ENCODE data around the gene EFCAB13. TPM values are rescaled to one million over a fixed set of nuclear protein-coding genes. Genes with fewer than 3 reads are reported as not detected.

Gene EFCAB13
- total and polyA plus RNA-seq, 9 donors: 1.5 to 6.9 (median 3.4) TPM

- Histone ChIP-seq H3K36me3 (ENCODE audit: control insufficient read depth, insufficient read depth, low read length) (peaks cover 61% of the 10 kb centered on the region), H3K4me1 (ENCODE audit: control insufficient read depth, insufficient read depth, low read length) (no peaks in the 10 kb centered on the region), H3K27ac (ENCODE audit: low read length) (no peak overlapping the region), H3K27me3 (ENCODE audit: control insufficient read depth, insufficient read depth, low read length) (no peaks in the 10 kb centered on the region), H3K9me3 (replicated peaks; ENCODE audit: control insufficient read depth, low read depth, low read length) (peaks cover 4% of the 10 kb centered on the region), H3K4me3 (ENCODE audit: low read length) (no peak overlapping the region)
- DNase-seq: peak; percentile 35
- WGBS (ENCODE audit: insufficient coverage): no CpG with 5 or more reads among the region's 4 CpGs
Observed at GRCh38 chr17:47305302-47305923, 18.3 kb upstream of the EFCAB13 start.

- 70% methylated on average over 2 of the region's 4 CpGs for WGBS (ENCODE audit: insufficient coverage)
Observed at GRCh38 chr17:47310186-47310733, 13.5 kb upstream of the EFCAB13 start.

GRCh38 chr17:47311420-47311819 lies 12.3 kb upstream of the EFCAB13 start:
- Histone ChIP-seq H3K4me1 (ENCODE audit: control insufficient read depth, insufficient read depth, low read length) (peaks cover 6% of the 10 kb centered on the region), H3K9me3 (replicated peaks; ENCODE audit: control insufficient read depth, low read depth, low read length) (no peaks in the 10 kb centered on the region), H3K4me3 (ENCODE audit: low read length) (no peak overlapping the region), H3K36me3 (ENCODE audit: control insufficient read depth, insufficient read depth, low read length) (peaks cover 33% of the 10 kb centered on the region), H3K27ac (ENCODE audit: low read length) (no peak overlapping the region), H3K27me3 (ENCODE audit: control insufficient read depth, insufficient read depth, low read length) (no peaks in the 10 kb centered on the region)
- DNase-seq: no peak

More at GRCh38 chr17:47310186-47310733, 13.5 kb upstream of the EFCAB13 start:
- H3K4me1 ChIP-seq (ENCODE audit: control insufficient read depth, insufficient read depth, low read length): peaks cover 4% of the 10 kb centered on the region
- H3K27me3 ChIP-seq (ENCODE audit: control insufficient read depth, insufficient read depth, low read length): no peaks in the 10 kb centered on the region
- H3K4me3 ChIP-seq (ENCODE audit: low read length): no peak overlapping the region
- H3K36me3 ChIP-seq (ENCODE audit: control insufficient read depth, insufficient read depth, low read length): peaks cover 35% of the 10 kb centered on the region
- H3K27ac ChIP-seq (ENCODE audit: low read length): no peak overlapping the region
- no peaks in the 10 kb centered on the region for H3K9me3 ChIP-seq (replicated peaks; ENCODE audit: control insufficient read depth, low read depth, low read length)
- DNase-seq: no peak

- peaks cover 11% of the 10 kb centered on the region for H3K36me3 ChIP-seq (ENCODE audit: control insufficient read depth, insufficient read depth, low read length)
- WGBS (ENCODE audit: insufficient coverage): 0% methylated on average over 2 of the region's 7 CpGs
- H3K27ac ChIP-seq (ENCODE audit: low read length): peak overlapping the region; percentile 60
- H3K27me3 ChIP-seq (ENCODE audit: control insufficient read depth, insufficient read depth, low read length): no peaks in the 10 kb centered on the region
- peaks cover 6% of the 10 kb centered on the region for H3K4me1 ChIP-seq (ENCODE audit: control insufficient read depth, insufficient read depth, low read length)
- no peak overlapping the region for H3K4me3 ChIP-seq (ENCODE audit: low read length)
- peak; percentile 92 for DNase-seq
- peaks cover under 1% of the 10 kb centered on the region for H3K9me3 ChIP-seq (replicated peaks; ENCODE audit: control insufficient read depth, low read depth, low read length)
Observed at GRCh38 chr17:47315451-47316266, 8.1 kb upstream of the EFCAB13 start.

- DNase-seq: peak; percentile 79
Observed at GRCh38 chr17:47316311-47316710, 7.4 kb upstream of the EFCAB13 start.

GRCh38 chr17:47317119-47317518 lies 6.6 kb upstream of the EFCAB13 start:
- Histone ChIP-seq H3K4me3 (ENCODE audit: low read length) (no peak overlapping the region), H3K27me3 (ENCODE audit: control insufficient read depth, insufficient read depth, low read length) (no peaks in the 10 kb centered on the region), H3K27ac (ENCODE audit: low read length) (no peak overlapping the region), H3K9me3 (replicated peaks; ENCODE audit: control insufficient read depth, low read depth, low read length) (peaks cover 7% of the 10 kb centered on the region), H3K36me3 (ENCODE audit: control insufficient read depth, insufficient read depth, low read length) (peaks cover 4% of the 10 kb centered on the region), H3K4me1 (ENCODE audit: control insufficient read depth, insufficient read depth, low read length) (peaks cover 6% of the 10 kb centered on the region)
- WGBS (ENCODE audit: insufficient coverage): no CpG with 5 or more reads among the region's 2 CpGs
- peak; percentile 40 for DNase-seq

More at GRCh38 chr17:47316311-47316710, 7.4 kb upstream of the EFCAB13 start:
- peaks cover 6% of the 10 kb centered on the region for H3K4me1 ChIP-seq (ENCODE audit: control insufficient read depth, insufficient read depth, low read length)
- no peak overlapping the region for H3K4me3 ChIP-seq (ENCODE audit: low read length)
- peaks cover 6% of the 10 kb centered on the region for H3K36me3 ChIP-seq (ENCODE audit: control insufficient read depth, insufficient read depth, low read length)
- no peaks in the 10 kb centered on the region for H3K27me3 ChIP-seq (ENCODE audit: control insufficient read depth, insufficient read depth, low read length)
- peak overlapping the region; percentile 43 for H3K27ac ChIP-seq (ENCODE audit: low read length)
- WGBS (ENCODE audit: insufficient coverage): 80% methylated on average over 1 of the region's 3 CpGs
- H3K9me3 ChIP-seq (replicated peaks; ENCODE audit: control insufficient read depth, low read depth, low read length): peaks cover 7% of the 10 kb centered on the region

- H3K27ac ChIP-seq (ENCODE audit: low read length): no peak overlapping the region
- no peak for DNase-seq
- H3K27me3 ChIP-seq (ENCODE audit: control insufficient read depth, insufficient read depth, low read length): no peaks in the 10 kb centered on the region
- peaks cover 4% of the 10 kb centered on the region for H3K36me3 ChIP-seq (ENCODE audit: control insufficient read depth, insufficient read depth, low read length)
- peaks cover 7% of the 10 kb centered on the region for H3K9me3 ChIP-seq (replicated peaks; ENCODE audit: control insufficient read depth, low read depth, low read length)
- peaks cover 4% of the 10 kb centered on the region for H3K4me1 ChIP-seq (ENCODE audit: control insufficient read depth, insufficient read depth, low read length)
- H3K4me3 ChIP-seq (ENCODE audit: low read length): no peak overlapping the region
- 100% methylated on average over 1 of the region's 3 CpGs for WGBS (ENCODE audit: insufficient coverage)
Observed at GRCh38 chr17:47318197-47318918, 5.4 kb upstream of the EFCAB13 start.

- WGBS (ENCODE audit: insufficient coverage): no CpG with 5 or more reads among the region's 5 CpGs
- H3K4me1 ChIP-seq (ENCODE audit: control insufficient read depth, insufficient read depth, low read length): no peaks in the 10 kb centered on the region
- no peak overlapping the region for H3K27ac ChIP-seq (ENCODE audit: low read length)
- peaks cover 4% of the 10 kb centered on the region for H3K36me3 ChIP-seq (ENCODE audit: control insufficient read depth, insufficient read depth, low read length)
- H3K4me3 ChIP-seq (ENCODE audit: low read length): no peak overlapping the region
- H3K9me3 ChIP-seq (replicated peaks; ENCODE audit: control insufficient read depth, low read depth, low read length): peaks cover 7% of the 10 kb centered on the region
- DNase-seq: no peak
- peaks cover 4% of the 10 kb centered on the region for H3K27me3 ChIP-seq (ENCODE audit: control insufficient read depth, insufficient read depth, low read length)
Observed at GRCh38 chr17:47320879-47321502, 2.8 kb upstream of the EFCAB13 start.

- WGBS (ENCODE audit: insufficient coverage): 4% methylated on average over 15 of the region's 28 CpGs
- H3K4me1 ChIP-seq (ENCODE audit: control insufficient read depth, insufficient read depth, low read length): no peaks in the 10 kb centered on the region
- DNase-seq: peak; percentile 89
- H3K9me3 ChIP-seq (replicated peaks; ENCODE audit: control insufficient read depth, low read depth, low read length): peaks cover 7% of the 10 kb centered on the region
- H3K4me3 ChIP-seq (ENCODE audit: low read length): peak overlapping the region; percentile 72
- H3K27me3 ChIP-seq (ENCODE audit: control insufficient read depth, insufficient read depth, low read length): peaks cover 4% of the 10 kb centered on the region
- H3K27ac ChIP-seq (ENCODE audit: low read length): peak overlapping the region; percentile 97
- H3K36me3 ChIP-seq (ENCODE audit: control insufficient read depth, insufficient read depth, low read length): no peaks in the 10 kb centered on the region
Observed at GRCh38 chr17:47324224-47325020, 667 bp downstream of the EFCAB13 start.

Measured in muscle of leg (tissue), 11 donors.